Karpas-422 (cell line): ENCODE measurements around the gene MED7. TPM values are rescaled to one million over a fixed set of nuclear protein-coding genes. Genes with fewer than 3 reads are reported as not detected.
A peak's percentile ranks its signal among the peaks of the same experiment; 100 is the strongest.

ENCODE experiments used
- DNase-seq: peaks from one replicate; pipeline ENCODE4 v3.0.0-alpha.2; 2015
- H2AFZ ChIP-seq: fragments of 200-600 bp; sonication (generic); 2 replicates; pipeline ENCODE4 v1.6.1; 2014; ENCODE audit warnings: antibody characterized with exemption, low read length, mixed read lengths
- H3K27ac ChIP-seq: fragments of 200-600 bp; sonication (generic); 2 replicates; pipeline ENCODE4 v1.5.1; 2014; ENCODE audit warnings: mild to moderate bottlenecking, low read length, moderate library complexity
- H3K27me3 ChIP-seq: fragments of 200-600 bp; sonication (generic); 2 replicates; pipeline ENCODE4 v1.6.1; 2014; ENCODE audit warnings: low read length, mixed read lengths
- H3K36me3 ChIP-seq: fragments of 200-600 bp; sonication (generic); 2 replicates; pipeline ENCODE4 v1.6.1; 2014; ENCODE audit warnings: low read length, mixed read lengths; ENCODE audit not compliant: insufficient read depth
- H3K4me1 ChIP-seq: fragments of 200-600 bp; sonication (generic); 2 replicates; pipeline ENCODE4 v1.6.1; 2014; ENCODE audit warnings: mild to moderate bottlenecking, low read length, mixed read lengths
- H3K4me2 ChIP-seq: fragments of 200-600 bp; sonication (generic); 2 replicates; pipeline ENCODE4 v1.6.1; 2014; ENCODE audit warnings: low read length, low read depth, mild to moderate bottlenecking; ENCODE audit not compliant: poor library complexity, severe bottlenecking
- H3K4me3 ChIP-seq: fragments of 200-600 bp; sonication (generic); 2 replicates; pipeline ENCODE4 v1.5.1; 2014; ENCODE audit warnings: mild to moderate bottlenecking, antibody characterized with exemption, low read length, mixed read lengths
- H3K79me2 ChIP-seq: fragments of 200-600 bp; sonication (generic); 2 replicates; pipeline ENCODE4 v1.6.1; 2014; ENCODE audit warnings: mild to moderate bottlenecking, low read length, mixed read lengths
- H3K9ac ChIP-seq: fragments of 200-600 bp; sonication (generic); 2 replicates; pipeline ENCODE4 v1.6.0; 2014; ENCODE audit warnings: low read length
- H3K9me2 ChIP-seq: fragments of 200-600 bp; sonication (generic), shearing (Covaris generic); replicated peaks from 2 replicates; pipeline ENCODE4 v1.6.0; 2014; ENCODE audit warnings: mild to moderate bottlenecking, low read length, moderate library complexity; ENCODE audit not compliant: insufficient read depth
- H3K9me3 ChIP-seq: fragments of 300-700, 200-600 bp; sonication (generic); 2 replicates; pipeline ENCODE4 v1.6.1; 2014; ENCODE audit warnings: low read length, mixed read lengths
- H4K20me1 ChIP-seq: fragments of 200-600 bp; sonication (generic); 2 replicates; pipeline ENCODE4 v1.6.1; 2014; ENCODE audit warnings: mild to moderate bottlenecking, antibody characterized with exemption, low read length, low read depth; ENCODE audit not compliant: insufficient read depth
- total RNA-seq: library from RNA; depleted of rRNA; stranded (reverse); fragments of >200 nt; shearing (Covaris generic); gene quantifications from 2 replicates; pipeline ENCODE4 v1.2.3, GENCODE V29; 2014; ENCODE audit warnings: low replicate concordance

The MED7 gene
- total RNA-seq, 1 experiment from 2014 or later = 12.2 TPM

GRCh38 chr5:157182143-157182757 lies 39.6 kb upstream of the MED7 start:
- no peaks in the 10 kb centered on the region for H4K20me1 ChIP-seq
- no peak overlapping the region for H3K4me3 ChIP-seq
- H3K9me3 ChIP-seq = no peaks in the 10 kb centered on the region
- H3K9me2 ChIP-seq = no peaks in the 10 kb centered on the region
- H3K36me3 ChIP-seq = no peaks in the 10 kb centered on the region
- H3K27ac ChIP-seq = no peak overlapping the region
- H3K4me1 ChIP-seq = 0 out of 2 replicates have a peak, but pooled peaks cover 4% of the 10 kb centered on the region
- no peaks in the 10 kb centered on the region for H3K27me3 ChIP-seq
- H3K79me2 ChIP-seq = no peaks in the 10 kb centered on the region
- no peak overlapping the region for H3K4me2 ChIP-seq
- no peak for DNase-seq
- H2AFZ ChIP-seq = no peak overlapping the region
- no peak overlapping the region for H3K9ac ChIP-seq

- Histone ChIP-seq H3K27me3 (no peaks in the 10 kb centered on the region), H3K4me3 (no peak within 1 kb of the TSS), H3K4me2 (no peak within 1 kb of the TSS), H3K9me2 (no peaks in the 10 kb centered on the region), H3K4me1 (0 out of 2 replicates have a peak, but pooled peaks cover 4% of the 10 kb centered on the region), H3K27ac (no peak within 1 kb of the TSS), H3K36me3 (no peaks in the 10 kb centered on the region), H2AFZ (no peak within 1 kb of the TSS; the same call in 1 of the 2 replicates), H3K9ac (no peak within 1 kb of the TSS), H4K20me1 (no peaks in the 10 kb centered on the region), H3K79me2 (no peaks in the 10 kb centered on the region), H3K9me3 (no peaks in the 10 kb centered on the region)
- DNase-seq = no peak
Observed at GRCh38 chr5:157180374-157181264, 38.0 kb upstream of the MED7 start, which contains the start of gene ITK. Gene ITK, plus strand, starts transcription at chr5:157180840. Its CDS starts 138 bp downstream, at chr5:157180978.

- no peaks in the 10 kb centered on the region for H3K9me2 ChIP-seq
- no peak overlapping the region for H3K9ac ChIP-seq
- DNase-seq = no peak
- no peak overlapping the region for H3K4me3 ChIP-seq
- H4K20me1 ChIP-seq = no peaks in the 10 kb centered on the region
- no peak overlapping the region for H3K4me2 ChIP-seq
- H3K27me3 ChIP-seq = no peaks in the 10 kb centered on the region
- 0 out of 2 replicates have a peak, but pooled peaks cover 4% of the 10 kb centered on the region for H3K4me1 ChIP-seq
- no peaks in the 10 kb centered on the region for H3K36me3 ChIP-seq
- H3K9me3 ChIP-seq = no peaks in the 10 kb centered on the region
- H3K27ac ChIP-seq = no peak overlapping the region
- no peaks in the 10 kb centered on the region for H3K79me2 ChIP-seq
- H2AFZ ChIP-seq = no peak overlapping the region
Observed at GRCh38 chr5:157178966-157179365, 36.3 kb upstream of the MED7 start.

- DNase-seq = no peak
- H2AFZ ChIP-seq = no peak overlapping the region
- no peak overlapping the region for H3K9ac ChIP-seq
- H3K9me2 ChIP-seq = no peaks in the 10 kb centered on the region
- H3K36me3 ChIP-seq = no peaks in the 10 kb centered on the region
- H4K20me1 ChIP-seq = no peaks in the 10 kb centered on the region
- no peak overlapping the region for H3K4me2 ChIP-seq
- no peaks in the 10 kb centered on the region for H3K79me2 ChIP-seq
- H3K9me3 ChIP-seq = no peaks in the 10 kb centered on the region
- peaks cover 7% of the 10 kb centered on the region for H3K4me1 ChIP-seq
- no peak overlapping the region for H3K27ac ChIP-seq
- H3K27me3 ChIP-seq = no peaks in the 10 kb centered on the region
- H3K4me3 ChIP-seq = no peak overlapping the region
Observed at GRCh38 chr5:157177953-157178352, 35.3 kb upstream of the MED7 start.

- Histone ChIP-seq H3K9ac (no peak overlapping the region), H4K20me1 (no peaks in the 10 kb centered on the region), H3K9me3 (no peaks in the 10 kb centered on the region), H3K4me2 (no peak overlapping the region), H3K27me3 (no peaks in the 10 kb centered on the region), H2AFZ (no peak overlapping the region), H3K79me2 (no peaks in the 10 kb centered on the region), H3K4me1 (peaks cover 19% of the 10 kb centered on the region), H3K27ac (no peak overlapping the region), H3K4me3 (no peak overlapping the region), H3K9me2 (no peaks in the 10 kb centered on the region), H3K36me3 (no peaks in the 10 kb centered on the region)
- no peak for DNase-seq
Observed at GRCh38 chr5:157175071-157175612, 32.5 kb upstream of the MED7 start.

- H3K4me2 ChIP-seq = peak overlapping the region; percentile 74
Observed at GRCh38 chr5:157172403-157172802, 29.7 kb upstream of the MED7 start.

GRCh38 chr5:157168286-157168685 lies 25.6 kb upstream of the MED7 start:
- H3K4me3 ChIP-seq = no peak overlapping the region
- no peak overlapping the region for H2AFZ ChIP-seq
- H3K9me3 ChIP-seq = no peaks in the 10 kb centered on the region
- no peak overlapping the region for H3K27ac ChIP-seq
- peaks cover 28% of the 10 kb centered on the region for H3K4me1 ChIP-seq
- H3K9ac ChIP-seq = no peak overlapping the region
- no peaks in the 10 kb centered on the region for H3K36me3 ChIP-seq
- no peak for DNase-seq
- H3K4me2 ChIP-seq = no peak overlapping the region
- no peaks in the 10 kb centered on the region for H3K27me3 ChIP-seq
- no peaks in the 10 kb centered on the region for H3K9me2 ChIP-seq
- H3K79me2 ChIP-seq = no peaks in the 10 kb centered on the region
- no peaks in the 10 kb centered on the region for H4K20me1 ChIP-seq

More at GRCh38 chr5:157172403-157172802, 29.7 kb upstream of the MED7 start:
- no peaks in the 10 kb centered on the region for H3K79me2 ChIP-seq
- peaks cover 24% of the 10 kb centered on the region for H3K4me1 ChIP-seq
- H3K9me3 ChIP-seq = no peaks in the 10 kb centered on the region
- peak overlapping the region; percentile 93 for H2AFZ ChIP-seq
- peak; percentile 86 for DNase-seq
- peak overlapping the region; percentile 56 for H3K9ac ChIP-seq
- no peaks in the 10 kb centered on the region for H3K36me3 ChIP-seq
- H3K9me2 ChIP-seq = no peaks in the 10 kb centered on the region
- H4K20me1 ChIP-seq = no peaks in the 10 kb centered on the region
- peak overlapping the region; percentile 88 for H3K27ac ChIP-seq
- H3K27me3 ChIP-seq = no peaks in the 10 kb centered on the region
- H3K4me3 ChIP-seq = peak overlapping the region; percentile 51

GRCh38 chr5:157167214-157167621 lies 24.6 kb upstream of the MED7 start:
- H3K4me2 ChIP-seq = no peak overlapping the region
- H3K36me3 ChIP-seq = no peaks in the 10 kb centered on the region
- H3K27ac ChIP-seq = no peak overlapping the region
- no peaks in the 10 kb centered on the region for H3K27me3 ChIP-seq
- no peak for DNase-seq
- H4K20me1 ChIP-seq = no peaks in the 10 kb centered on the region
- no peak overlapping the region for H3K9ac ChIP-seq
- no peaks in the 10 kb centered on the region for H3K9me2 ChIP-seq
- no peak overlapping the region for H2AFZ ChIP-seq
- no peak overlapping the region for H3K4me3 ChIP-seq
- peaks cover 17% of the 10 kb centered on the region for H3K4me1 ChIP-seq
- no peaks in the 10 kb centered on the region for H3K79me2 ChIP-seq
- H3K9me3 ChIP-seq = no peaks in the 10 kb centered on the region
